Nephron progenitor cell (in vitro differentiated cells): ENCODE measurements around the gene HINT2.

Experiments
- DNase-seq: peaks from one replicate; pipeline ENCODE4 v3.0.0; 2021
- H3K27ac Mint-ChIP-seq: 2 replicates; pipeline ENCODE4 v1.8.0; 2021; ENCODE audit warnings: mild to moderate bottlenecking, moderate library complexity, mixed read lengths
- H3K27me3 Mint-ChIP-seq: 2 replicates; pipeline ENCODE4 v1.8.0; 2021; ENCODE audit warnings: mild to moderate bottlenecking, low read depth, mixed read lengths; ENCODE audit not compliant: poor library complexity
- H3K36me3 Mint-ChIP-seq: 2 replicates; pipeline ENCODE4 v1.8.0; 2021; ENCODE audit warnings: low read depth, mixed read lengths
- H3K4me1 Mint-ChIP-seq: 2 replicates; pipeline ENCODE4 v1.8.0; 2021; ENCODE audit warnings: mixed read lengths
- H3K4me3 Mint-ChIP-seq: 2 replicates; pipeline ENCODE4 v1.8.0; 2021; ENCODE audit warnings: mild to moderate bottlenecking, moderate library complexity, mixed read lengths
- H3K9me3 Mint-ChIP-seq: 2 replicates; pipeline ENCODE4 v1.8.0; 2021; ENCODE audit warnings: mild to moderate bottlenecking, moderate library complexity, mixed read lengths
- CTCF ChIP-seq: fragments of 200-600 bp; sonication (generic); IDR thresholded peaks from 2 replicates; pipeline ENCODE4 v1.5.0; 2021; ENCODE audit warnings: antibody characterized with exemption

Gene HINT2

DNA sequence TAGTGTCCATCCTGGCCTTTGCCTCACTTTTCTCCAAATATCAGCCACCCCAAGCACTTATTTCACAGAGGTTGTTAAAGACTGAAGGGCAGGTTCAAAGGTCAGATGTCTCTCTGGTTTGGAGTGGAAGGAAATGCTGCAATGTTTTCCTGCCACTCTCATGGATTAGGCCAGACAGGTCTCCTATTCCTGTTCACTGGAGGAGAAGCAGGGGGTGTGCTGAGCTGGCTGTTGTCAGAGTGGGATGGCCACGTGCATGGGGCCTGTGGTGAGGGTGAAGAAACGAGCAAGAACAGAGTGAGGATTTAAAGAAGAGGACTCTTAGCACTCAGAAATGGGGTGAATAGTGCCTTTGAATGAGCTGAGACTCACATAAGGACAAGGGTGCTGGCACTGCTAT, 20.9 kb upstream of the HINT2 start:
- Mint-ChIP-seq H3K27ac (peak overlapping the region; percentile 12), H3K27me3 (peaks cover 21% of the 10 kb centered on the region), H3K9me3 (no peaks in the 10 kb centered on the region), H3K4me1 (peaks cover 53% of the 10 kb centered on the region), H3K4me3 (no peak overlapping the region), H3K36me3 (peaks cover 16% of the 10 kb centered on the region)
- no peak for DNase-seq
- TF ChIP-seq CTCF, result no peak

DNA sequence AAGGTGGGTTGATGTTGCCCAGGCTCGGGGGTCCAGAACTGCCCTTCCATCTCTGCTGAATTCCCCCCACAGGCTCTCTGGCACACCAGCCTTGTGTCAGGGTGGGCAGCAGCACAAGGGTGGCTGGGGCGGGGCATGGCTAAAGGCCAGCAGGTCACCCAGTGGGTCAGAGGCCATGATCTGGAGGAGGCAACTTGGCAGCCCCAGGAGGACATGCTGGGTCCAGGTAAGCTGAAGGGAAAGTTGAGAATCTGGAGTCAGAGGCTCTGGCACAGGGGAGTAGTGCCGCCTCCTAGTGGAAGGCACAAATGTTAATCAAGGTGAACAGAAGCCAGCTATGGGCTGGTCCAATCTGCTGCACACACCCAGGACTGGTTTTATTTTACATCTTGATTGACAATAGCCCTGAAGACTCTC, 20.4 kb upstream of the HINT2 start:
- no peak overlapping the region for H3K4me3 Mint-ChIP-seq
- H3K27ac Mint-ChIP-seq, result no peak overlapping the region
- H3K9me3 Mint-ChIP-seq, result no peaks in the 10 kb centered on the region
- H3K4me1 Mint-ChIP-seq, result peaks cover 58% of the 10 kb centered on the region
- no peak for DNase-seq
- TF ChIP-seq CTCF, result no peak
- H3K36me3 Mint-ChIP-seq, result peaks cover 16% of the 10 kb centered on the region
- H3K27me3 Mint-ChIP-seq, result peaks cover 22% of the 10 kb centered on the region

- no peaks in the 10 kb centered on the region for H3K9me3 Mint-ChIP-seq
- H3K4me3 Mint-ChIP-seq, result peak overlapping the region; percentile 10
- H3K27me3 Mint-ChIP-seq, result peaks cover 22% of the 10 kb centered on the region
- peaks cover 65% of the 10 kb centered on the region for H3K4me1 Mint-ChIP-seq
- peak overlapping the region; percentile 87 for H3K27ac Mint-ChIP-seq
- TF ChIP-seq CTCF, result no peak
- H3K36me3 Mint-ChIP-seq, result peaks cover 16% of the 10 kb centered on the region
- DNase-seq, result no peak
Measured at GRCh38 chr9:35834260-35835215, 19.7 kb upstream of the HINT2 start.

GRCh38 chr9:35832814-35833213, 18.0 kb upstream of the HINT2 start:
- Mint-ChIP-seq H3K4me1 (peaks cover 79% of the 10 kb centered on the region), H3K27ac (no peak overlapping the region), H3K9me3 (no peaks in the 10 kb centered on the region), H3K4me3 (no peak overlapping the region), H3K27me3 (peaks cover 17% of the 10 kb centered on the region), H3K36me3 (peaks cover 4% of the 10 kb centered on the region)
- no peak for TF ChIP-seq CTCF
- no peak for DNase-seq

GRCh38 chr9:35831040-35831439, 16.2 kb upstream of the HINT2 start:
- no peak for TF ChIP-seq CTCF
- H3K4me1 Mint-ChIP-seq, result peaks cover 92% of the 10 kb centered on the region
- DNase-seq, result no peak
- H3K9me3 Mint-ChIP-seq, result no peaks in the 10 kb centered on the region
- H3K36me3 Mint-ChIP-seq, result peaks cover 4% of the 10 kb centered on the region
- peaks cover 18% of the 10 kb centered on the region for H3K27me3 Mint-ChIP-seq
- peak overlapping the region; percentile 31 for H3K4me3 Mint-ChIP-seq
- no peak overlapping the region for H3K27ac Mint-ChIP-seq

- no peak for DNase-seq
- Mint-ChIP-seq H3K36me3 (no peaks in the 10 kb centered on the region), H3K27ac (no peak overlapping the region), H3K27me3 (peaks cover 18% of the 10 kb centered on the region), H3K9me3 (no peaks in the 10 kb centered on the region), H3K4me1 (peaks cover 81% of the 10 kb centered on the region), H3K4me3 (peak overlapping the region; percentile 90)
- TF ChIP-seq CTCF, result no peak
Measured at GRCh38 chr9:35829764-35830096, 14.9 kb upstream of the HINT2 start.
